Stimulated activated naive CD8-positive, alpha-beta T cell treated with anti-CD3 and anti-CD28 coated beads, Interleukin-15, Interleukin-2, amounts not matched to agents 100 ng/mL and 50 ng/mL, for 24 hours (primary cell): Measurements from ENCODE around the gene HIVEP2.

Experiments
- H3K27ac Mint-ChIP-seq: one replicate; pipeline ENCODE4 v1.8.0; 2021; ENCODE audit warnings: mild to moderate bottlenecking, mixed read lengths
- H3K27me3 Mint-ChIP-seq: one replicate; pipeline ENCODE4 v1.8.0; 2021; ENCODE audit warnings: mixed read lengths
- H3K36me3 Mint-ChIP-seq: one replicate; pipeline ENCODE4 v1.8.0; 2021; ENCODE audit warnings: low read depth, mixed read lengths
- H3K4me1 Mint-ChIP-seq: one replicate; pipeline ENCODE4 v1.8.0; 2021; ENCODE audit warnings: low read depth, mixed read lengths
- H3K4me3 Mint-ChIP-seq: one replicate; pipeline ENCODE4 v1.8.0; 2021; ENCODE audit warnings: mild to moderate bottlenecking, mixed read lengths
- H3K9me3 Mint-ChIP-seq: one replicate; pipeline ENCODE4 v1.8.0; 2021; ENCODE audit warnings: mixed read lengths

Gene HIVEP2

GRCh38 chr6:142729618-142730017 lies 215.4 kb downstream of the HIVEP2 start:
- Mint-ChIP-seq H3K27ac (no peak overlapping the region), H3K4me3 (no peak overlapping the region), H3K9me3 (peaks cover 8% of the 10 kb centered on the region), H3K36me3 (no peaks in the 10 kb centered on the region), H3K27me3 (no peaks in the 10 kb centered on the region), H3K4me1 (peaks cover 29% of the 10 kb centered on the region)

- H3K9me3 Mint-ChIP-seq = peaks cover 7% of the 10 kb centered on the region
- H3K4me3 Mint-ChIP-seq = peak overlapping the region; percentile 47
- H3K27me3 Mint-ChIP-seq = no peaks in the 10 kb centered on the region
- H3K4me1 Mint-ChIP-seq = peaks cover 29% of the 10 kb centered on the region
- H3K27ac Mint-ChIP-seq = no peak overlapping the region
- no peaks in the 10 kb centered on the region for H3K36me3 Mint-ChIP-seq
Observed at GRCh38 chr6:142728910-142729481, 216.0 kb downstream of the HIVEP2 start.

- Mint-ChIP-seq H3K27me3 (no peaks in the 10 kb centered on the region), H3K4me1 (peaks cover 29% of the 10 kb centered on the region), H3K27ac (no peak overlapping the region), H3K36me3 (no peaks in the 10 kb centered on the region), H3K9me3 (peaks cover under 1% of the 10 kb centered on the region), H3K4me3 (no peak overlapping the region)
Observed at GRCh38 chr6:142728364-142728763, 216.6 kb downstream of the HIVEP2 start.

- no peak overlapping the region for H3K27ac Mint-ChIP-seq
- H3K4me1 Mint-ChIP-seq = peaks cover 26% of the 10 kb centered on the region
- H3K27me3 Mint-ChIP-seq = peaks cover 2% of the 10 kb centered on the region
- no peak overlapping the region for H3K4me3 Mint-ChIP-seq
- H3K9me3 Mint-ChIP-seq = no peaks in the 10 kb centered on the region
- no peaks in the 10 kb centered on the region for H3K36me3 Mint-ChIP-seq
Observed at GRCh38 chr6:142726616-142727015, 218.4 kb downstream of the HIVEP2 start.

GRCh38 chr6:142725024-142725770 lies 219.8 kb downstream of the HIVEP2 start:
- H3K4me3 Mint-ChIP-seq = no peak overlapping the region
- H3K9me3 Mint-ChIP-seq = no peaks in the 10 kb centered on the region
- peaks cover 3% of the 10 kb centered on the region for H3K27me3 Mint-ChIP-seq
- no peaks in the 10 kb centered on the region for H3K36me3 Mint-ChIP-seq
- no peak overlapping the region for H3K27ac Mint-ChIP-seq
- peaks cover 29% of the 10 kb centered on the region for H3K4me1 Mint-ChIP-seq

GRCh38 chr6:142722841-142723240 lies 222.1 kb downstream of the HIVEP2 start:
- H3K9me3 Mint-ChIP-seq = peaks cover 18% of the 10 kb centered on the region
- H3K4me1 Mint-ChIP-seq = peaks cover 13% of the 10 kb centered on the region
- H3K36me3 Mint-ChIP-seq = peaks cover 7% of the 10 kb centered on the region
- peaks cover 3% of the 10 kb centered on the region for H3K27me3 Mint-ChIP-seq
- H3K4me3 Mint-ChIP-seq = no peak overlapping the region
- H3K27ac Mint-ChIP-seq = no peak overlapping the region

- H3K9me3 Mint-ChIP-seq = peaks cover 18% of the 10 kb centered on the region
- H3K4me1 Mint-ChIP-seq = peaks cover 13% of the 10 kb centered on the region
- H3K36me3 Mint-ChIP-seq = peaks cover 7% of the 10 kb centered on the region
- H3K27ac Mint-ChIP-seq = no peak overlapping the region
- no peak overlapping the region for H3K4me3 Mint-ChIP-seq
- H3K27me3 Mint-ChIP-seq = peaks cover 3% of the 10 kb centered on the region
Observed at GRCh38 chr6:142722012-142722411, 223.0 kb downstream of the HIVEP2 start.

- Mint-ChIP-seq H3K27ac (no peak overlapping the region), H3K4me1 (peaks cover 13% of the 10 kb centered on the region), H3K27me3 (peaks cover 3% of the 10 kb centered on the region), H3K36me3 (peaks cover 7% of the 10 kb centered on the region), H3K4me3 (no peak overlapping the region), H3K9me3 (peaks cover 18% of the 10 kb centered on the region)
Observed at GRCh38 chr6:142721215-142721920, 223.6 kb downstream of the HIVEP2 start.

GRCh38 chr6:142718667-142719191 lies 226.2 kb downstream of the HIVEP2 start:
- H3K4me3 Mint-ChIP-seq = no peak overlapping the region
- H3K4me1 Mint-ChIP-seq = peaks cover 14% of the 10 kb centered on the region
- peaks cover 3% of the 10 kb centered on the region for H3K27me3 Mint-ChIP-seq
- H3K9me3 Mint-ChIP-seq = peaks cover 18% of the 10 kb centered on the region
- H3K27ac Mint-ChIP-seq = no peak overlapping the region
- H3K36me3 Mint-ChIP-seq = peaks cover 7% of the 10 kb centered on the region

- H3K27me3 Mint-ChIP-seq = no peaks in the 10 kb centered on the region
- peaks cover 18% of the 10 kb centered on the region for H3K9me3 Mint-ChIP-seq
- H3K27ac Mint-ChIP-seq = no peak overlapping the region
- no peak overlapping the region for H3K4me3 Mint-ChIP-seq
- peaks cover 7% of the 10 kb centered on the region for H3K4me1 Mint-ChIP-seq
- H3K36me3 Mint-ChIP-seq = peaks cover 7% of the 10 kb centered on the region
Observed at GRCh38 chr6:142716097-142716496, 228.9 kb downstream of the HIVEP2 start.

- H3K9me3 Mint-ChIP-seq = peaks cover 18% of the 10 kb centered on the region
- no peak overlapping the region for H3K27ac Mint-ChIP-seq
- no peaks in the 10 kb centered on the region for H3K27me3 Mint-ChIP-seq
- H3K36me3 Mint-ChIP-seq = peaks cover 7% of the 10 kb centered on the region
- peaks cover 4% of the 10 kb centered on the region for H3K4me1 Mint-ChIP-seq
- no peak overlapping the region for H3K4me3 Mint-ChIP-seq
Observed at GRCh38 chr6:142714951-142715785, 229.8 kb downstream of the HIVEP2 start.

- Mint-ChIP-seq H3K4me1 (peaks cover 4% of the 10 kb centered on the region), H3K27ac (no peak overlapping the region), H3K27me3 (no peaks in the 10 kb centered on the region), H3K36me3 (peaks cover 5% of the 10 kb centered on the region), H3K4me3 (no peak overlapping the region), H3K9me3 (peaks cover 7% of the 10 kb centered on the region)
Observed at GRCh38 chr6:142713959-142714358, 231.0 kb downstream of the HIVEP2 start.

GRCh38 chr6:142712231-142712630 lies 232.7 kb downstream of the HIVEP2 start:
- H3K9me3 Mint-ChIP-seq = no peaks in the 10 kb centered on the region
- H3K36me3 Mint-ChIP-seq = no peaks in the 10 kb centered on the region
- no peak overlapping the region for H3K4me3 Mint-ChIP-seq
- peaks cover 4% of the 10 kb centered on the region for H3K4me1 Mint-ChIP-seq
- H3K27me3 Mint-ChIP-seq = no peaks in the 10 kb centered on the region
- no peak overlapping the region for H3K27ac Mint-ChIP-seq

- no peak overlapping the region for H3K27ac Mint-ChIP-seq
- no peaks in the 10 kb centered on the region for H3K36me3 Mint-ChIP-seq
- peaks cover 15% of the 10 kb centered on the region for H3K4me1 Mint-ChIP-seq
- no peaks in the 10 kb centered on the region for H3K27me3 Mint-ChIP-seq
- H3K4me3 Mint-ChIP-seq = no peak overlapping the region
- no peaks in the 10 kb centered on the region for H3K9me3 Mint-ChIP-seq
Observed at GRCh38 chr6:142708651-142709050, 236.3 kb downstream of the HIVEP2 start.
